GM12892 (cell line): Measurements from ENCODE around the gene HTR1D.

Experiments used
- POLR2A ChIP-seq: IDR thresholded peaks from 2 replicates; pipeline ENCODE4 v1.6.1; 2011; ENCODE audit warnings: low read depth, low read length, control low read depth
- POLR2AphosphoS5 ChIP-seq: IDR thresholded peaks from 2 replicates; pipeline ENCODE4 v1.6.1; 2011; ENCODE audit warnings: low read depth, low read length, control low read depth
- TAF1 ChIP-seq: IDR thresholded peaks from 2 replicates; pipeline ENCODE4 v1.6.1; 2011; ENCODE audit warnings: low read depth, mild to moderate bottlenecking, control low read depth, low read length, borderline replicate concordance

DNA sequence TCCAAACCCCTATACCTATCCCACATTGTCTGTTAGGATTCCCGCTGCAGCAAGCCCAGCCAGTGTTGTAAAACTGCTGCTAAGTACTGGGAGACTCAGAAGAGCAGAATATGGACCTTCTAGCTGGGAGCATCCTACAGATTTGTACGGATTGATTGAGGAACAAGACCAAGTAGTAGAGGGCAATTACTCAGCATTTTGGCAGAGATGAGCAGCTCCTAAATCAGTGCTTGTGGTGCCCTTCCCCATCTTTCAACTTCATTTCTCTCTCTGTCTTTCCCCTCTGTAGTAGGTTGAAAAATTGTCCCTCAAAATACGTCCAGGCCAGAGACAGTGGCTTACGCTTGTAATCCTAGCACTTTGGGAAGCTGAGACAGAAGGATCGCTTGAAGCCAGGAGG lies 37.3 kb upstream of the HTR1D start:
- TF ChIP-seq POLR2A (no peak), POLR2AphosphoS5 (no peak), TAF1 (no peak)
